Liver (tissue), 3 donors: ENCODE measurements around the gene ATP13A2.

Experiments used
- FOXA1 ChIP-seq: IDR thresholded peaks from 2 replicates; pipeline ENCODE4 v1.6.1; 2016; ENCODE audit warnings: antibody characterized with exemption
- HNF4G ChIP-seq: IDR thresholded peaks from 2 replicates; pipeline ENCODE4 v1.6.1; 2016; ENCODE audit warnings: antibody characterized with exemption
- JUND ChIP-seq, 2 donors: IDR thresholded peaks; 2 replicates each; pipeline ENCODE4 v1.6.1; 2016; ENCODE audit warnings: antibody characterized with exemption in 2 of 2
- RAD21 ChIP-seq, 2 donors: IDR thresholded peaks; 2 replicates each; pipeline ENCODE4 v1.6.1; 2016; ENCODE audit warnings: antibody characterized with exemption in 2 of 2, mild to moderate bottlenecking in 2 of 2
- YY1 ChIP-seq: IDR thresholded peaks from 2 replicates; pipeline ENCODE4 v1.6.1; 2016; ENCODE audit warnings: antibody characterized with exemption, mild to moderate bottlenecking
- TF ChIP-seq, protein P1 (sequence below): fragments of 150-350 bp; IDR thresholded peaks from 2 replicates; pipeline ENCODE4 v1.5.1; 2017; ENCODE audit warnings: improper control_type of control experiment, low read depth, low read length; ENCODE audit not compliant: missing input control
- TF ChIP-seq, protein P2 (sequence below): IDR thresholded peaks from 2 replicates; pipeline ENCODE4 v1.6.1; 2016; ENCODE audit warnings: antibody characterized with exemption
- TF ChIP-seq, protein P3 (sequence below): IDR thresholded peaks from 2 replicates; pipeline ENCODE4 v1.6.1; 2016; ENCODE audit warnings: antibody characterized with exemption, mild to moderate bottlenecking
- donor health status: healthy.
- donor health status: healthy.

DNA sequence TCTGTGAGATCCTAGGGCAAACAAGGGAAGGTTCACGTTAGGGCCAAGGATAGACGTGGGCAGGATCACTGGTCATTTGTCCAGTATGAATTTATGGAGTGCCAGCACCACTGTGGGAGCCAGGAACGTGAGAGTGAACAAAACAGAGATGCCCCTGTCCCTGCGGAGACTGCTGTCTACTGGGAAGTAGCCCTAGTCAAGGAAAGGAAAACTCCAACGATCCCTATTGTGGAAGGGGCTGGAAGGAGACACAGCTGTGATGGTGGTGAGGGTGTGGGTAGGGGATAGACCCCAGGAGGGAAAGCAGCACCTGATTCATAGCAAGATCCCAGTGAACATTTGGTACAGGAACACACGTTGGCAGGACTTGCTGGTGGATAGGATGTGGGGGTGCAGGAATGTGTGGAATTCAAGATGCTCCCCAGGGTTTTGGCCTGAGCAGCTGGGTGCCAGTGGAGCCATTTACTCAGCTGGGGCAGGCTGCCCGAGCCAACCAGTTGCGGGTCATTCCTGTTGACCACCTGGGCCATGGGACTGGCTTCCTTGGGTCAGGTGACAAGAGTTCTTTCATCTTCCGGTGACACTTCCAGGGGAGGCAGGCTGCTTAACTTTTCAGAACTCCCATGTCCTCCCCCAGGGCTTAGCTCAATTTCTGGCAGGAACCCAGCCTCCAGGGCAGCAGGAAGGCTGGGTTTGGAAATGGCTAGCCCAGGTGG lies 1.2 kb upstream of the ATP13A2 start:
- TF ChIP-seq, protein P1, sequence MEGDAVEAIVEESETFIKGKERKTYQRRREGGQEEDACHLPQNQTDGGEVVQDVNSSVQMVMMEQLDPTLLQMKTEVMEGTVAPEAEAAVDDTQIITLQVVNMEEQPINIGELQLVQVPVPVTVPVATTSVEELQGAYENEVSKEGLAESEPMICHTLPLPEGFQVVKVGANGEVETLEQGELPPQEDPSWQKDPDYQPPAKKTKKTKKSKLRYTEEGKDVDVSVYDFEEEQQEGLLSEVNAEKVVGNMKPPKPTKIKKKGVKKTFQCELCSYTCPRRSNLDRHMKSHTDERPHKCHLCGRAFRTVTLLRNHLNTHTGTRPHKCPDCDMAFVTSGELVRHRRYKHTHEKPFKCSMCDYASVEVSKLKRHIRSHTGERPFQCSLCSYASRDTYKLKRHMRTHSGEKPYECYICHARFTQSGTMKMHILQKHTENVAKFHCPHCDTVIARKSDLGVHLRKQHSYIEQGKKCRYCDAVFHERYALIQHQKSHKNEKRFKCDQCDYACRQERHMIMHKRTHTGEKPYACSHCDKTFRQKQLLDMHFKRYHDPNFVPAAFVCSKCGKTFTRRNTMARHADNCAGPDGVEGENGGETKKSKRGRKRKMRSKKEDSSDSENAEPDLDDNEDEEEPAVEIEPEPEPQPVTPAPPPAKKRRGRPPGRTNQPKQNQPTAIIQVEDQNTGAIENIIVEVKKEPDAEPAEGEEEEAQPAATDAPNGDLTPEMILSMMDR: no peak
- TF ChIP-seq RAD21 (IDR thresholded peaks at IDR 0.05): no peak
- TF ChIP-seq JUND (IDR thresholded peaks at IDR 0.05): no peak
- no peak for TF ChIP-seq YY1
- TF ChIP-seq, protein P2, sequence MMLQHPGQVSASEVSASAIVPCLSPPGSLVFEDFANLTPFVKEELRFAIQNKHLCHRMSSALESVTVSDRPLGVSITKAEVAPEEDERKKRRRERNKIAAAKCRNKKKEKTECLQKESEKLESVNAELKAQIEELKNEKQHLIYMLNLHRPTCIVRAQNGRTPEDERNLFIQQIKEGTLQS: no peak
- TF ChIP-seq, protein P3, sequence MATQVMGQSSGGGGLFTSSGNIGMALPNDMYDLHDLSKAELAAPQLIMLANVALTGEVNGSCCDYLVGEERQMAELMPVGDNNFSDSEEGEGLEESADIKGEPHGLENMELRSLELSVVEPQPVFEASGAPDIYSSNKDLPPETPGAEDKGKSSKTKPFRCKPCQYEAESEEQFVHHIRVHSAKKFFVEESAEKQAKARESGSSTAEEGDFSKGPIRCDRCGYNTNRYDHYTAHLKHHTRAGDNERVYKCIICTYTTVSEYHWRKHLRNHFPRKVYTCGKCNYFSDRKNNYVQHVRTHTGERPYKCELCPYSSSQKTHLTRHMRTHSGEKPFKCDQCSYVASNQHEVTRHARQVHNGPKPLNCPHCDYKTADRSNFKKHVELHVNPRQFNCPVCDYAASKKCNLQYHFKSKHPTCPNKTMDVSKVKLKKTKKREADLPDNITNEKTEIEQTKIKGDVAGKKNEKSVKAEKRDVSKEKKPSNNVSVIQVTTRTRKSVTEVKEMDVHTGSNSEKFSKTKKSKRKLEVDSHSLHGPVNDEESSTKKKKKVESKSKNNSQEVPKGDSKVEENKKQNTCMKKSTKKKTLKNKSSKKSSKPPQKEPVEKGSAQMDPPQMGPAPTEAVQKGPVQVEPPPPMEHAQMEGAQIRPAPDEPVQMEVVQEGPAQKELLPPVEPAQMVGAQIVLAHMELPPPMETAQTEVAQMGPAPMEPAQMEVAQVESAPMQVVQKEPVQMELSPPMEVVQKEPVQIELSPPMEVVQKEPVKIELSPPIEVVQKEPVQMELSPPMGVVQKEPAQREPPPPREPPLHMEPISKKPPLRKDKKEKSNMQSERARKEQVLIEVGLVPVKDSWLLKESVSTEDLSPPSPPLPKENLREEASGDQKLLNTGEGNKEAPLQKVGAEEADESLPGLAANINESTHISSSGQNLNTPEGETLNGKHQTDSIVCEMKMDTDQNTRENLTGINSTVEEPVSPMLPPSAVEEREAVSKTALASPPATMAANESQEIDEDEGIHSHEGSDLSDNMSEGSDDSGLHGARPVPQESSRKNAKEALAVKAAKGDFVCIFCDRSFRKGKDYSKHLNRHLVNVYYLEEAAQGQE: no peak
- no peak for TF ChIP-seq HNF4G
- no peak for TF ChIP-seq FOXA1
